Measurements from ENCODE around the gene MTMR4. TPM values are rescaled to one million over a fixed set of nuclear protein-coding genes. Genes with fewer than 3 reads are reported as not detected.

Gene MTMR4
- total RNA-seq, 3 donors from 2014 or later = 35.7 to 53.6 (median 42.7) TPM

GRCh38 chr17:58531661-58532554 lies 17.5 kb upstream of the MTMR4 start:
- H3K27ac ChIP-seq = peak overlapping the region; percentile 65 to 87
- H3K27me3 ChIP-seq = no peaks in the 10 kb centered on the region
- TF ChIP-seq POLR2A (IDR thresholded peaks at IDR 0.05) = no peak
- no peak for TF ChIP-seq POLR2AphosphoS5 (IDR thresholded peaks at IDR 0.05)
- TF ChIP-seq, protein P1, sequence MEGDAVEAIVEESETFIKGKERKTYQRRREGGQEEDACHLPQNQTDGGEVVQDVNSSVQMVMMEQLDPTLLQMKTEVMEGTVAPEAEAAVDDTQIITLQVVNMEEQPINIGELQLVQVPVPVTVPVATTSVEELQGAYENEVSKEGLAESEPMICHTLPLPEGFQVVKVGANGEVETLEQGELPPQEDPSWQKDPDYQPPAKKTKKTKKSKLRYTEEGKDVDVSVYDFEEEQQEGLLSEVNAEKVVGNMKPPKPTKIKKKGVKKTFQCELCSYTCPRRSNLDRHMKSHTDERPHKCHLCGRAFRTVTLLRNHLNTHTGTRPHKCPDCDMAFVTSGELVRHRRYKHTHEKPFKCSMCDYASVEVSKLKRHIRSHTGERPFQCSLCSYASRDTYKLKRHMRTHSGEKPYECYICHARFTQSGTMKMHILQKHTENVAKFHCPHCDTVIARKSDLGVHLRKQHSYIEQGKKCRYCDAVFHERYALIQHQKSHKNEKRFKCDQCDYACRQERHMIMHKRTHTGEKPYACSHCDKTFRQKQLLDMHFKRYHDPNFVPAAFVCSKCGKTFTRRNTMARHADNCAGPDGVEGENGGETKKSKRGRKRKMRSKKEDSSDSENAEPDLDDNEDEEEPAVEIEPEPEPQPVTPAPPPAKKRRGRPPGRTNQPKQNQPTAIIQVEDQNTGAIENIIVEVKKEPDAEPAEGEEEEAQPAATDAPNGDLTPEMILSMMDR (IDR thresholded peaks at IDR 0.05) = no peak
- H3K36me3 ChIP-seq = no peaks in the 10 kb centered on the region
- H3K9me3 ChIP-seq = no peaks in the 10 kb centered on the region
- DNase-seq (ENCODE audit: low spot score in 2 of 2) = no peak
- peaks cover 0 to 5% of the 10 kb centered on the region in 2 donors for H3K4me1 ChIP-seq
- H3K4me3 ChIP-seq = peak overlapping the region; percentile 44 to 91 (median 68)
- intact Hi-C loops (cut with DNase I; ENCODE audit: low total_unique reads) = no loop called here

DNA sequence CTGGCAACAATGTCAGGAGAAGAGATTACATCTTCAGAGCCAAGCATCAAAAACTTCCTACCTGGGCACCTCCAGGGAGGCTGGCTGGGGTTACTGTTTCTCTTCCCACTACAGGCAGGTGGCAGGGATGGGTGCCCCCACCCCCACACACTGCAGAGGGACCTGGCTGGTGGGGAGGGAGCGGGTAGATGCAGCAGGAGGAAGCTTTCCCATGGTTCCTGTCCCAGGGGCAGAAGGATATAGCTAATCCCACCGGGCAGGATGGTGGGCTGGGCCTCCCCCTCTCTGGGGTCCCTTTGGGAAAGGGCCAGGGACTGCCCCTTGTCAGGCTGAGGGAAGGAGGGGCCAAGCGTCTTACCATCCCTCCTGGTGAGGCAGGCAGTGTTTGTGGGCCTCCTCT lies 16.7 kb upstream of the MTMR4 start:
- peaks cover 0 to 5% of the 10 kb centered on the region in 2 donors for H3K4me1 ChIP-seq
- intact Hi-C loops (cut with DNase I; ENCODE audit: low total_unique reads) = no loop called here
- H3K9me3 ChIP-seq = no peaks in the 10 kb centered on the region

DNA sequence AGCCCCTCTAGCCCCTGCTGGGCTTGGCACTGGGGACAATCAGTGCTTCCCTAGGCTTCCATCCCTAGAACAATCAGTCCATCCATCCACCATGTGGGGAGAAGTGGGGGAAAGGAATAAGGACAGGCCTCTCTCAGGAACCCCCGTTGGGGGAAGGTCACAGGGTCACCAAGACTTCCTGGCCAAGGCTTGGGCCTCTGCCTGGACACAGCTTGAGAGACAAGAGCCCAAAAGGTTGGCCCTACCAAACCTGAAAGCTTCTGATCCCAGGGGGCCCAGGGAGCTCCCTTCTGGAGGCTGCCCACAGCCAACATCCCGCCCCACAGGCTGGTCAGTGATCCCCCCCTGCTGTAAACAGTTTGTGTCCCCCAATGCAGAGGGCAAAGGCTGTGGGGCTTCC lies 16.2 kb upstream of the MTMR4 start:
- Histone ChIP-seq H3K4me3 (peak overlapping the region in 2 of 3 donors; percentile 68 to 91), H3K9me3 (no peaks in the 10 kb centered on the region), H3K36me3 (no peaks in the 10 kb centered on the region), H3K4me1 (peaks cover 0 to 7% of the 10 kb centered on the region in 2 donors), H3K27ac (peak overlapping the region; percentile 65 to 87), H3K27me3 (no peaks in the 10 kb centered on the region)
- intact Hi-C loops (cut with DNase I; ENCODE audit: low total_unique reads) = no loop called here
- TF ChIP-seq POLR2AphosphoS5 (IDR thresholded peaks at IDR 0.05) = no peak
- TF ChIP-seq, protein P1 (IDR thresholded peaks at IDR 0.05) = no peak
- no peak for TF ChIP-seq POLR2A (IDR thresholded peaks at IDR 0.05)
- no peak for DNase-seq (ENCODE audit: low spot score in 2 of 2)

More for the DNA sequence above, 16.7 kb upstream of the MTMR4 start:
- DNase-seq (ENCODE audit: low spot score in 2 of 2) = no peak
- H3K36me3 ChIP-seq = no peaks in the 10 kb centered on the region
- H3K27ac ChIP-seq = peak overlapping the region; percentile 65 to 87
- peak overlapping the region; percentile 44 to 91 (median 68) for H3K4me3 ChIP-seq
- H3K27me3 ChIP-seq = no peaks in the 10 kb centered on the region
- TF ChIP-seq POLR2A (IDR thresholded peaks at IDR 0.05) = no peak

DNA sequence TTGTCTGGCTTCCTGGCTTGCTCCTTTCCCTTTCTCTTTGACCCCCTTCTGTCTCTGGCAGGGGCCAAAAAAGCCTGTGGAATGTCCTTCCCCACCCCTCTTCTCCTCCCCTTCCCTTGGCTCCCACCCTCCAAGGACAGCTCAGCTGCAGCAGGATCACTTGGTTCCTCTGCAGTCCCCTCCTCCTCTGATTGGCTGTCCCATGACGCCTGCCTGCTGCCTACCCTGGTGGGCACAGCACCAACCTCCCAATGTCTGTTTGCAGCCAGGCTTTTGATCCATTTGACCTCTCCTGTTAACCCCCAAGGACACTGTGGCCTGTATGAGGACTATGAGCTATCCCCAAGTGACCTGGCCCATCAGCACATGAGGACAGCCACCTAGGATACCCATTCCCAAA lies 14.8 kb upstream of the MTMR4 start:
- no peak for DNase-seq (ENCODE audit: low spot score in 2 of 2)
- intact Hi-C loops (cut with DNase I; ENCODE audit: low total_unique reads) = loop anchor here (10.0 kb wide), 1 partner anchor 476 kb away; no protein-coding TSS in a partner anchor
- peaks cover 0 to 18% of the 10 kb centered on the region in 2 donors for H3K4me1 ChIP-seq

GRCh38 chr17:58528443-58528842 lies 14.0 kb upstream of the MTMR4 start:
- H3K4me1 ChIP-seq = peaks cover 0 to 18% of the 10 kb centered on the region in 2 donors
- H3K36me3 ChIP-seq = no peaks in the 10 kb centered on the region
- no peak for DNase-seq (ENCODE audit: low spot score in 2 of 2)
- intact Hi-C loops (cut with DNase I; ENCODE audit: low total_unique reads) = loop anchor here (10.0 kb wide), 1 partner anchor 476 kb away; no protein-coding TSS in a partner anchor
- H3K9me3 ChIP-seq = no peaks in the 10 kb centered on the region
- peak overlapping the region in 2 of 3 donors; percentile 27 to 33 for H3K4me3 ChIP-seq
- no peaks in the 10 kb centered on the region for H3K27me3 ChIP-seq
- H3K27ac ChIP-seq = peak overlapping the region; percentile 73 to 93
- TF ChIP-seq, protein P1 (IDR thresholded peaks at IDR 0.05) = no peak

More for the DNA sequence above, 14.8 kb upstream of the MTMR4 start:
- no peak for TF ChIP-seq POLR2AphosphoS5 (IDR thresholded peaks at IDR 0.05)
- TF ChIP-seq, protein P1 (IDR thresholded peaks at IDR 0.05) = no peak
- peak overlapping the region in 1 of 2 donors; percentile 93 for H3K27ac ChIP-seq
- H3K27me3 ChIP-seq = no peaks in the 10 kb centered on the region
- H3K4me3 ChIP-seq = peak overlapping the region in 2 of 3 donors; percentile 27 to 33
- no peaks in the 10 kb centered on the region for H3K36me3 ChIP-seq
- no peaks in the 10 kb centered on the region for H3K9me3 ChIP-seq

Measured in breast epithelium (tissue), 4 donors.